ENCODE measurements around the gene VDR.

Gene VDR

DNA sequence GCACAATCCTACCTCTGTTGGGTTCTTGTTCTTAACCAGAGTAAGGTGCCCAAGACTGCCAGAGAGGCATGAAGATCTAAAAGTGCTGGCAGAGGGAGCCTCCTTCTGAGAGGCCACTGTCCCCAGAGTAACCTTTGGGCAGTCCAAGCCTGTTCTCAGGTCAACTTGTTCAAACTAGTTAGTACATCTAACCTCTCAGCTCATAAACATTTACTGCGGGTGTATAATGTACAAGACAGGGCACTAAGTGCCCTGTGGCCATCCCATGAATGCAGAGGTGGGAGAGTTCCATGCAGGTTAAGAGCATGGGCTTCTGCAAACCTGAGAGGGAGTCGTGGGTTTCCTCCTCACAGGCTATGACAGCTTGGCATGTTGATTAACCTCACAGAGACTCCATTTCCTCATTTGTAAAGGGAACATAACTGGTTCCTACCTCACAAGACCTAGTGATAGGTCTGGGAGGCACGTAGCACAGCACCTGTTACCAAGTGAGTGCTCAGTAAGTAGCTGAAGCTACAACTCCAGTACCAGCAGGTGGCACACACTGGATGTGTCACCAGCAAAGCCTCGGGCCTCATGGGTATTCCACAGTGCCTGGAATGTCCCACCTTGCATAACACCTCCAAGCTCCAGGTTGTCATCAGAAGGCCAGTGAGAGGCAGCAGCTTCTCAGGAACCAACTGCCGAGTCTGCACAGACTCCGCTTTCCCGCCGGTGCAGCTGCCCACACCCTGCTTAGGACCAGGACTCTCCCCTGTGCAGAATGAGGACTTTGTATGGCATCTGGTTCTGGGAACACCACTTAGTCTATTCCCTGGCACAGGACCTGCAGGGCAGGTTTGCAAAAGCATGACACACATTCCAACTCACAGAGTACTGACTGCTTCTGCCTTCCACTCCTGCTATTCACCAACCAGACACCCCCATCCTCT lies 4.4 kb downstream of the VDR start:
- no peak for DNase-seq

GRCh38 chr12:47899466-47899865 lies 5.3 kb downstream of the VDR start:
- no peak for DNase-seq
- intact Hi-C loops (cut with DNase I): no loop called here

More for the DNA sequence above, 4.4 kb downstream of the VDR start:
- intact Hi-C loops (cut with DNase I): no loop called here

DNA sequence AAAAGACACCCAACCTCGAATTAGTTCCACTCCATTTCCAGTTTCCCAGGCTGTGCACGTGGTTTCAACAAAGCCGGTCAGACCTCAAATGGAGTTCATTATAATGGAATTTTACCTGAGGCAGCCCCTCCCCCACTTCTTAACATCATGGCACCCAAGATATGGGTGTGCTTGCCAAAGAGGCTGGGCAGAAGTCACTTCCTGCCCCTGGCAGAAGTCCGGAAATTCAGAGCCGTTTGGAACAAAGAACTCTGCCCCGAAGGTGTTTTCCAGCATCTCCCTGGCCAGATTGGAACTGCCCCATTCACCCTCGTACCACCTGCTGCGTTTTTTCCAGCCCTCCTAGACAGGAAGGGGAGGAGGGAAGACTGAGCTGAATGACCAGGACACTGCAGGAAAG lies 8.2 kb downstream of the VDR start:
- DNase-seq: no peak
- intact Hi-C loops (cut with DNase I): no loop called here

- DNase-seq: no peak
- intact Hi-C loops (cut with DNase I): no loop called here
Observed at GRCh38 chr12:47896022-47896421, 8.8 kb downstream of the VDR start.

- intact Hi-C loops (cut with DNase I): no loop called here
- no peak for DNase-seq
Observed at GRCh38 chr12:47894652-47895051, 10.1 kb downstream of the VDR start.

- intact Hi-C loops (cut with DNase I): no loop called here
- no peak for DNase-seq
Observed at GRCh38 chr12:47894068-47894467, 10.7 kb downstream of the VDR start.

- no peak for DNase-seq
- intact Hi-C loops (cut with DNase I): no loop called here
Observed at GRCh38 chr12:47892819-47893218, 12.0 kb downstream of the VDR start.

DNA sequence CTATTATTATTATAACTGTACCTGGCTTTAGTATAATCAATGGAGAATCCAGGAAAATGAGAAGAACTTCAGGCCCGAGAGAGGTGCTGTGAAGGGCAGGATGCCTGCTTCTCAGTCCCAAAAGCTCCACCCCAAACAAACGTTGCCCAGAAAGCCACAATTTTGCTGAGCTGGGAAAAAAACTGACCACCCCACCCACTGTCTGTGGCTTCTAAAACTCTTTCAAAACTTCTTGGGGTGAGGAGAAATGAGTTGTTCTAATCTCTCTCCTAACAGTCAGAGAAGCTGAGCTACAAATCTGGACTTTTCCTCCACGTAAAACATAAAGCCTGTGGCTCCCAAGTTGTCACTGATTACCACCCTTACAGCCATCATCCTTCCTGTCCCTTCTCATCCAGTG lies 13.4 kb downstream of the VDR start:
- intact Hi-C loops (cut with DNase I): no loop called here
- no peak for DNase-seq

GRCh38 chr12:47889040-47889439 lies 15.8 kb downstream of the VDR start:
- no peak for DNase-seq
- intact Hi-C loops (cut with DNase I): no loop called here

GRCh38 chr12:47888153-47888819 lies 16.5 kb downstream of the VDR start:
- intact Hi-C loops (cut with DNase I): no loop called here

DNA sequence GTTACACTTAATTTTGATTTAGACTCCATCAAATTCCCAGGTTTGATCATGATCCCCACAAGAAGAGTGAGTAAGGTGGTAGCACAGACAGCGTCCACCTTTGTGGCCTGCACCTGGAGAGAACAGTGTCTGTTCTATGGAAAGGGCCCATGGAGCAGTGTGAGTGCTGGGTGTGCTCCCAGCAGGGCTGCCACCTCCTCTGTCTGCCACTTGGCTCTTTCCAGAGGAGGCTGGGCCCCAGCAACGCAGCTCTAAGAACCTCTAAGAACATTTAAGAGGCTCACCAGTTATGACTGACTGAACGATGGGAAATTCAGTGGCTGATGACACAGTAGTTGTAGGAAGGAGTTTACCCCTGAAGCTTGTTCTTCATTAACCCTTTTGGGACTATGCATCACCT lies 17.3 kb downstream of the VDR start:
- peak in 2 of 42 donors; percentile 15 to 25 for DNase-seq
- intact Hi-C loops (cut with DNase I): no loop called here

More at GRCh38 chr12:47888153-47888819, 16.5 kb downstream of the VDR start:
- DNase-seq: no peak

DNA sequence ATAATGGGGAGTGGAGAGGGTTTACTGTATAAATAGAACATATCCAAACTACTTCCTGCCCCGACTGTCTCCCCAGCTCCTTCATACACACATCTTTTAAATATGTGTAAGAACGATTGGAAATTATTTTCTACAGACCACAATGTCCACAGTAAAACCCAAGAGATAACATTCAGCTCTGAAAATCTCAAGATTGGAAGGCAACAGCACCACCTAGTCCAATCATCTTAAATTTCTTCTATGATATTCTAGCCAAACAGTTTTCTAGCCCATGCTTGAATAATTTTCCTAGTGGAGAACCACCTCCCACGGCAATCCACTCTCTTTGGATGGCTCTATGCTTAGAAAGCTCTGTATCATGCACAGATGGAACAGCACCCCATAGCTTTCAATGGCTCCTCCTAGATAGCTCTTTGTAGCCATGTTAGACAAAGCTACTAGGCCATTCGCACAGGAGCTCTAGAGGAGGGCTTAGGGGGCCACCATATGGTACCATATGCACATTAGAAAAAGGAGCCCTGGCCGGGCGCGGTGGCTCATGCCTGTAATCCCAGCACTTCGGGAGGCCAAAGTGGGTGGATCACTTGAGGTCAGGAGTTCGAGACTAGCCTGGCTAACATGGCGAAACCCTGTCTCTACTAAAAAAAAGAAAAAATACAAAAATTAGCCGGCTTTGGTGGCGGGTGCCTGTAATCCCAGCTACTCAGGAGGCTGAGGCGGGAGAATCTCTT lies 18.1 kb downstream of the VDR start:
- intact Hi-C loops (cut with DNase I): no loop called here
- no peak for DNase-seq

- DNase-seq: no peak
- intact Hi-C loops (cut with DNase I): no loop called here
Observed at GRCh38 chr12:47885566-47885965, 19.2 kb downstream of the VDR start.

- intact Hi-C loops (cut with DNase I): no loop called here
- no peak for DNase-seq
Observed at GRCh38 chr12:47885012-47885501, 19.7 kb downstream of the VDR start.

DNA sequence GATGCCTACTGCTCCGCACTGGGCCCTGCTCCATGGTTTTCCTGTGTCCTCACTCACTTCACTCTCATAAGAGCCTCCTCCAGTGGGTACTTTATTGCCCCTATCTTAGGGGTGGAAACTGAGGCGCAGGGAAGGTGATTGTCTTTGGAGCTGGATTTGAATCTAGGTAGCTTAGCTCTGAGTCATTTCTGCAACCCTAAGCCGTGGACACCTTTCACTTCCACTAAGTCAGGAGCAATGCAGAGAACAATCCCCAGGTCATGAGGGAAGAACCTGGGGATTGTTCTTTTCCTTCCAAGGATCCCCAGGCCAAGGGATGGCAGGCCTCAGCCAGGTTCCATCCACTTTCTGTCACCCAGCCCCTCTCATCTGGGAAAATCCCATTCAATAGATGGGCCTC lies 20.3 kb downstream of the VDR start:
- intact Hi-C loops (cut with DNase I): no loop called here
- DNase-seq: no peak

DNA sequence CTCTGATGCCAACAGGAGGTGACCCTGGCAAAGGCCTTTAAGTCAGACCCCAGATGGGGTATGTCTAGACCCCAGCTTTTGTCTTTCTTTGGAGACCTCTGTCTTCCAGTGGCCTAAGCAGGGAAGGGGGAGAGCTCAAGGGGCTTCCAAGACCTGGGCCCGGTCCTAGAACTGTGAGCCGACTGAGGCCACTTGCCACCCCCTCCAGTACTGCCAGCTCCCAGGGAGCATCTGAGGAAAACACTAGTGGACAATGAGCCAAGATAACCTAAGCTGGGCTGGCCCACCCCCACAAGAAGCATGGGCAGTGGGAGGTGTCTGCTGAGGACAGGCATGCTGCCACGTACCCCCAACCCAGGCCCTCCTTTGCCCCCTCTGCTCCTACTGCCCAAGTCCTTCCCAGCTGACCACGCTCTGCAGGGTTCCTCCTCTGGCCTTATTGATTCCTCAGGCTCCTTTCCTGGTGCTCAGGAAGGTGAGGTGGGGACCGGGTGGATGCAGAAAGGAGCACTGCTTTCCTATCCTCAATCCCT lies 21.1 kb downstream of the VDR start:
- intact Hi-C loops (cut with DNase I): no loop called here
- no peak for DNase-seq

DNA sequence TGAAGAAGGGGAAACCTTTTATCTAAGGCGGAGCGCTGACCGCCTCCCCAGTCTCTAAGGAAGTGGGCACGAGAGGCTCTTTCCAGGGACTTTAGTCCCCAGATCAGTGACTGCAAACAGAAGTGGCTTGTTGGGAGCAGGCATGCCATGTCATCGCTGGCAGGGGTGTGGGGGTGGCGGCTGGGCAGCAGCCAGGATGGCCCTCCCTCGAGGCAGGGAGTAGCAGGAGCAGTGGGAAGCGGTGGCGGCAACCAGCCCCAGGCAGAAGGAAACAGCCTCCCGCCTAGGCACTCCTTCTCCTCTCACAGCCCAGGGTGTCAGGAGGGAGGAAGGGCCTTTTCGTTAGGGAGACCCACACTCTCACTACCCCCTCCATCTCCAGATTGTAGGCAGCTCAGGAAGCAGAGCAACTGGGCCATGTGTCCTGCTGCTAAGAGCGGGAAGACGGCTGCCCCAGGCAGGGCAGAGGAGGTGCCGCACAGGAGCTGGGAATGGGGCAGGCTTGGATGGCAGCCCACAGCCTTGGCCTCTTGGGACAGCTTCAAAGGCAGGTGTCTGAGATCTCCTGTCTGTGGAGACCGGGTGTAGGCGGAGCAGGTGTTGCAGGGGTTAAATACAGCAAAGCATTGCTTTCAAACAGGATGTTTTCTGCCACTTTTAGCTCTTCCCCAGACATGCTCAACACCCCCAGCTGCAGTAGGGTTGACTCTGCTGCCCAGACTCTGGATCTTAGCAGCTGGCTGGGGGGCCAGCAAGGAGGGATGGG lies 21.8 kb downstream of the VDR start:
- intact Hi-C loops (cut with DNase I): no loop called here
- peak in 1 of 42 donors; percentile 14 for DNase-seq

- no peak for DNase-seq
- intact Hi-C loops (cut with DNase I): no loop called here
Observed at GRCh38 chr12:47881826-47882427, 22.9 kb downstream of the VDR start.
